Cardiac septum (tissue), 1 donor: Measurements from ENCODE around the gene ENPP4. TPM values are rescaled to one million over a fixed set of nuclear protein-coding genes. Genes with fewer than 3 reads are reported as not detected.
A peak's percentile ranks its signal among the peaks of the same experiment; 100 is the strongest.
"Not testable (repeated sequence)": the region's sequence is repeated elsewhere in the genome, so short reads cannot be mapped to it uniquely, and the experiment has no call there.

Experiments used
- DNase-seq: peaks from one replicate; pipeline ENCODE4 v3.0.0-alpha.2; 2020; ENCODE audit warnings: low spot score
- intact Hi-C: fragments of 100-400 bp; cut with DNase I; formaldehyde crosslinking; loops from one replicate; pipeline ENCODE4 v1.14.0; 2022
- long read RNA-seq: library from polyadenylated mRNA; unstranded; transcript quantifications from one replicate; pipeline ENCODE4 v2.0.0, GENCODE V29; 2021
- total RNA-seq: library from RNA; stranded (reverse); fragmentation: NEBNext Ultra II Directional; extraction: Animal tissue kit (Norgen Biotek cat#: 25700); gene quantifications from one replicate; pipeline ENCODE4 v1.2.1, GENCODE V29; 2021
- donor health status: DM: no; HTN: no; CAD: no.

ENPP4 gene
- 18.1 TPM for total RNA-seq
- long read RNA-seq, full-length matches to known transcripts: 32 of 40 reads
- long read RNA-seq, partial matches to known transcripts: 7 of 40 reads
- long read RNA-seq, other reads (novel, unspliced or antisense): 1 of 40 reads

- peak; percentile 93 for DNase-seq
- intact Hi-C loops: no loop called here
These were observed at the start of gene ENPP4 for GRCh38 chr6:46129629-46130511. TSS of gene ENPP4 (plus strand) at chr6:46129989. CDS start at chr6:46139584, 9,595 bp downstream.

- DNase-seq: no peak
- intact Hi-C loops: no loop called here
These were observed 49.7 kb upstream of the ENPP4 start for GRCh38 chr6:46080111-46080510.

- DNase-seq, intact Hi-C loops: not testable (repeated sequence)
These were observed 44.1 kb upstream of the ENPP4 start for GRCh38 chr6:46085688-46086087.

- intact Hi-C loops: loop anchor here (10.0 kb wide), 3 partner anchors 114 to 534 kb away; no protein-coding TSS in a partner anchor
- DNase-seq: no peak
These were observed 39.4 kb upstream of the ENPP4 start for GRCh38 chr6:46090115-46091079.

- no peak for DNase-seq
These were observed 38.7 kb upstream of the ENPP4 start for GRCh38 chr6:46091080-46091478.

GRCh38 chr6:46095251-46095650 is 34.5 kb upstream of the ENPP4 start:
- intact Hi-C loops: loop anchor here (10.0 kb wide), 3 partner anchors 110 to 530 kb away; no protein-coding TSS in a partner anchor
- no peak for DNase-seq

More at GRCh38 chr6:46091080-46091478, 38.7 kb upstream of the ENPP4 start:
- intact Hi-C loops: loop anchor here (10.0 kb wide), 3 partner anchors 114 to 534 kb away; no protein-coding TSS in a partner anchor

GRCh38 chr6:46097366-46097765 is 32.4 kb upstream of the ENPP4 start:
- no peak for DNase-seq
- intact Hi-C loops: loop anchor here (10.0 kb wide), 3 partner anchors 107 to 527 kb away; no protein-coding TSS in a partner anchor

GRCh38 chr6:46098678-46099077 is 31.1 kb upstream of the ENPP4 start:
- no peak for DNase-seq
- intact Hi-C loops: loop anchor here (10.0 kb wide), 3 partner anchors 106 to 526 kb away; no protein-coding TSS in a partner anchor

GRCh38 chr6:46099952-46100351 is 29.8 kb upstream of the ENPP4 start:
- DNase-seq: no peak
- intact Hi-C loops: loop anchor here (10.0 kb wide), 3 partner anchors 105 to 525 kb away; no protein-coding TSS in a partner anchor

- intact Hi-C loops: no loop called here
- DNase-seq: no peak
These were observed 27.7 kb upstream of the ENPP4 start for GRCh38 chr6:46102123-46102522.

- intact Hi-C loops: no loop called here
- DNase-seq: no peak
These were observed 26.2 kb upstream of the ENPP4 start for GRCh38 chr6:46103441-46104115.

GRCh38 chr6:46104209-46104608 is 25.6 kb upstream of the ENPP4 start:
- intact Hi-C loops: no loop called here
- DNase-seq: no peak

- DNase-seq: no peak
- intact Hi-C loops: no loop called here
These were observed 24.2 kb upstream of the ENPP4 start for GRCh38 chr6:46105568-46105967.

- no peak for DNase-seq
- intact Hi-C loops: no loop called here
These were observed 16.4 kb upstream of the ENPP4 start for GRCh38 chr6:46113370-46113769.

- intact Hi-C loops: no loop called here
- DNase-seq: no peak
These were observed 14.2 kb upstream of the ENPP4 start for GRCh38 chr6:46115634-46116033.

GRCh38 chr6:46116289-46116688 is 13.5 kb upstream of the ENPP4 start:
- DNase-seq: no peak
- intact Hi-C loops: no loop called here

GRCh38 chr6:46118157-46118556 is 11.6 kb upstream of the ENPP4 start:
- intact Hi-C loops: no loop called here
- no peak for DNase-seq

GRCh38 chr6:46118836-46119235 is 11.0 kb upstream of the ENPP4 start:
- intact Hi-C loops: no loop called here
- no peak for DNase-seq

GRCh38 chr6:46119679-46120078 is 10.1 kb upstream of the ENPP4 start:
- intact Hi-C loops: not testable (repeated sequence)

More at GRCh38 chr6:46119679-46120078, 10.1 kb upstream of the ENPP4 start:
- DNase-seq: not testable (repeated sequence)
